Ovary (tissue), 3 donors: ENCODE results near the gene DERL2.

Source experiments
- CTCF ChIP-seq, 3 donors: fragments of 450-650 bp in 2 of 3; fragments of 200-600 bp in 1 of 3; IDR thresholded peaks; one replicate each; pipeline versions ENCODE4 v1.5.1 to v1.8.0; 2016 to 2022; ENCODE audit warnings: antibody characterized with exemption in 3 of 3, mild to moderate bottlenecking in 1 of 3
- EP300 ChIP-seq: sonication (generic); formaldehyde crosslinking; IDR thresholded peaks from one replicate; pipeline ENCODE4 v1.6.1; 2017; ENCODE audit warnings: antibody characterized with exemption
- donor health status: DM: no; HTN: no; CAD: no.

- TF ChIP-seq EP300 (no peak), CTCF (IDR thresholded peaks at IDR 0.05) (no peak)
Measured at GRCh38 chr17:5472511-5472910, 13.5 kb downstream of the DERL2 start.
